H9 (cell line): ENCODE results near the gene IPP. TPM values are rescaled to one million over a fixed set of nuclear protein-coding genes. Genes with fewer than 3 reads are reported as not detected.

Source experiments
- DNase-seq: peaks from one replicate; pipeline ENCODE4 v3.0.0-alpha.2; 2017
- H2AFZ ChIP-seq: one replicate; pipeline ENCODE4 v1.6.1; 2013; ENCODE audit warnings: mild to moderate bottlenecking, low read length, control low read depth, moderate library complexity
- H2AK5ac ChIP-seq: 2 replicates; pipeline ENCODE4 v1.6.1; 2013; ENCODE audit warnings: low read length, control low read depth, mixed read lengths; ENCODE audit not compliant: insufficient read length
- H2BK120ac ChIP-seq: one replicate; pipeline ENCODE4 v1.6.1; 2013; ENCODE audit warnings: low read depth, mild to moderate bottlenecking, low read length, control low read depth, inconsistent platforms; ENCODE audit not compliant: poor library complexity, severe bottlenecking
- H2BK12ac ChIP-seq: 2 replicates; pipeline ENCODE4 v1.6.1; 2013; ENCODE audit warnings: low read length, control low read depth, mixed read lengths, low read depth; ENCODE audit not compliant: insufficient read length
- H2BK15ac ChIP-seq: 2 replicates; pipeline ENCODE4 v1.6.1; 2013; ENCODE audit warnings: low read depth, low read length, control low read depth
- H2BK20ac ChIP-seq: one replicate; pipeline ENCODE4 v1.6.1; 2013; ENCODE audit warnings: low read depth, mild to moderate bottlenecking, low read length, control low read depth, inconsistent platforms; ENCODE audit not compliant: poor library complexity, severe bottlenecking
- H2BK5ac ChIP-seq: 2 replicates; pipeline ENCODE4 v1.6.1; 2013; ENCODE audit warnings: low read length, control low read depth, mixed read lengths; ENCODE audit not compliant: insufficient read length
- H3K14ac ChIP-seq: 2 replicates; pipeline ENCODE4 v1.6.1; 2013; ENCODE audit warnings: low read length, control low read depth; ENCODE audit not compliant: insufficient read depth
- H3K18ac ChIP-seq: 2 replicates; pipeline ENCODE4 v1.6.1; 2013; ENCODE audit warnings: low read depth, mild to moderate bottlenecking, mixed read lengths, low read length, control low read depth; ENCODE audit not compliant: insufficient read length
- H3K23ac ChIP-seq: 2 replicates; pipeline ENCODE4 v1.6.1; 2013; ENCODE audit warnings: low read length, control low read depth, mixed read lengths, low read depth; ENCODE audit not compliant: insufficient read length
- H3K23me2 ChIP-seq: 2 replicates; pipeline ENCODE4 v1.6.1; 2013; ENCODE audit warnings: low read depth, mild to moderate bottlenecking, mixed read lengths, low read length, control low read depth; ENCODE audit not compliant: insufficient read length, poor library complexity, severe bottlenecking
- H3K27ac ChIP-seq: 2 replicates; pipeline ENCODE4 v1.5.1; 2013; ENCODE audit warnings: low read length, control low read depth, mixed read lengths, low read depth; ENCODE audit not compliant: insufficient read length
- H3K27me3 ChIP-seq: 2 replicates; pipeline ENCODE4 v1.6.1; 2013; ENCODE audit warnings: low read length, control low read depth, inconsistent platforms; ENCODE audit not compliant: insufficient read depth
- H3K4ac ChIP-seq: 2 replicates; pipeline ENCODE4 v1.6.1; 2013; ENCODE audit warnings: low read depth, mild to moderate bottlenecking, control low read depth, inconsistent platforms, low read length, moderate library complexity
- H3K4me1 ChIP-seq: 2 replicates; pipeline ENCODE4 v1.6.1; 2013; ENCODE audit warnings: low read length, control low read depth, inconsistent platforms; ENCODE audit not compliant: insufficient read depth
- H3K4me2 ChIP-seq: 2 replicates; pipeline ENCODE4 v1.6.1; 2013; ENCODE audit warnings: low read length, control low read depth, mixed read lengths; ENCODE audit not compliant: insufficient read length, insufficient read depth
- H3K56ac ChIP-seq: 2 replicates; pipeline ENCODE4 v1.6.1; 2013; ENCODE audit warnings: low read depth, mild to moderate bottlenecking, mixed read lengths, low read length, control low read depth; ENCODE audit not compliant: insufficient read length
- H3K79me1 ChIP-seq: 2 replicates; pipeline ENCODE4 v1.6.1; 2013; ENCODE audit warnings: low read depth, mild to moderate bottlenecking, moderate library complexity, low read length, control low read depth, inconsistent platforms; ENCODE audit not compliant: insufficient read depth, poor library complexity, severe bottlenecking
- H3K79me2 ChIP-seq: 2 replicates; pipeline ENCODE4 v1.6.1; 2013; ENCODE audit warnings: low read length, control low read depth, inconsistent platforms; ENCODE audit not compliant: insufficient read depth
- H3K9ac ChIP-seq: 2 replicates; pipeline ENCODE4 v1.6.1; 2013; ENCODE audit warnings: low read length, control low read depth, mixed read lengths; ENCODE audit not compliant: insufficient read length; ENCODE audit errors: extremely low read depth
- H3K9me3 ChIP-seq: one replicate; pipeline ENCODE4 v1.6.1; 2013; ENCODE audit warnings: low read depth, low read length, inconsistent platforms; ENCODE audit not compliant: control insufficient read depth
- H3T11ph ChIP-seq: one replicate; pipeline ENCODE4 v1.6.1; 2013; ENCODE audit warnings: mild to moderate bottlenecking, low read length, control low read depth, inconsistent platforms
- H4K20me1 ChIP-seq: one replicate; pipeline ENCODE4 v1.6.1; 2013; ENCODE audit not compliant: control insufficient read depth, insufficient read length, insufficient read depth
- H4K5ac ChIP-seq: 2 replicates; pipeline ENCODE4 v1.6.1; 2013; ENCODE audit warnings: low read depth, mild to moderate bottlenecking, mixed read lengths, low read length, control low read depth; ENCODE audit not compliant: insufficient read length
- H4K8ac ChIP-seq: replicated peaks from 2 replicates; pipeline ENCODE4 v1.6.1; 2013; ENCODE audit warnings: low read length, control low read depth, mixed read lengths, low read depth; ENCODE audit not compliant: insufficient read length
- H4K91ac ChIP-seq: 2 replicates; pipeline ENCODE4 v1.6.1; 2013; ENCODE audit warnings: low read depth, mild to moderate bottlenecking, moderate library complexity, mixed read lengths, low read length, control low read depth; ENCODE audit not compliant: insufficient read length
- H3K27ac Mint-ChIP-seq, 3 experiments: 2 replicates in 2 of 3; 3 replicates in 1 of 3; pipeline ENCODE4 v1.8.0; 2020 to 2021; ENCODE audit warnings: mixed read lengths in 3 of 3, mild to moderate bottlenecking in 1 of 3, moderate library complexity in 1 of 3
- H3K27me3 Mint-ChIP-seq: 2 replicates; pipeline ENCODE4 v1.8.0; 2021; ENCODE audit warnings: low read depth, mild to moderate bottlenecking, moderate library complexity, mixed read lengths
- H3K36me3 Mint-ChIP-seq, 3 experiments: 2 replicates in 2 of 3; 3 replicates in 1 of 3; pipeline ENCODE4 v1.8.0; 2020 to 2021; ENCODE audit warnings: low read depth in 3 of 3, mixed read lengths in 3 of 3; ENCODE audit not compliant: insufficient read depth in 1 of 3
- H3K4me1 Mint-ChIP-seq, 2 experiments: 2 replicates each; pipeline ENCODE4 v1.8.0; 2020; ENCODE audit warnings: mixed read lengths in 2 of 2
- H3K4me3 Mint-ChIP-seq, 2 experiments: 2 replicates in 1 of 2; 3 replicates in 1 of 2; pipeline ENCODE4 v1.8.0; 2020 to 2021; ENCODE audit warnings: mild to moderate bottlenecking in 2 of 2, mixed read lengths in 2 of 2, moderate library complexity in 1 of 2
- H3K9me3 Mint-ChIP-seq, 2 experiments: 2 replicates in 1 of 2; 3 replicates in 1 of 2; pipeline ENCODE4 v1.8.0; 2020; ENCODE audit warnings: mild to moderate bottlenecking in 2 of 2, mixed read lengths in 2 of 2, moderate library complexity in 1 of 2
- CTCF ChIP-seq: fragments of 200-600 bp; sonication (generic); conservative IDR thresholded peaks from 3 replicates; pipeline ENCODE4 v1.8.0; 2021; ENCODE audit warnings: antibody characterized with exemption, mild to moderate bottlenecking
- WGBS: extraction: QIAGEN DNeasy Blood & Tissue Kit; methylation state at CpG from one replicate; pipeline ENCODE4 v1.1.7; 2013; ENCODE audit warnings: missing lambda C conversion rate, low lambda C conversion rate, mixed read lengths; ENCODE audit not compliant: insufficient read length; ENCODE audit errors: extremely low coverage; 5-methylcytosine and 5-hydroxymethylcytosine counted together
- total RNA-seq: library from RNA; stranded (reverse); gene quantifications from 2 replicates; pipeline ENCODE4 v1.2.1, GENCODE V29; 2021

IPP gene
- total RNA-seq, 1 experiment from 2014 or later = 6.3 TPM

DNA sequence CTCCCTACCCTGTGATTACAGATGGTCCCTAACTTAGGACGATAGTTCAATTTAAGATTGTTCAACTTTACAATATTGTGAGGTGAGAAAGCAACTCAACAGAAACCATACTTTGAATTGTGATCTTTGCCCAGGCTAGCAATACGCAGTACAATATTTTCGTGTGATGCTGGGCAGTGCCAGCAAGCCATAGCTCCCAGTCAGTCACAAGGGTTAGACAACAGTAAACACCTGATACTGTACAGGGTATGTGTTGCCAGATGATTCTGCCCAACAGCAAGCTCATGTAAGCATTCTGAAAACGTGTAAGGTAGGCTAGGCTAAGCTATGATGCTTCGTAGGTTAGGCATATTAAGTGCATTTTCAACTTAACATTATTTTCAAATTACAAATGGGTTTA lies 76.0 kb downstream of the IPP start:
- Mint-ChIP-seq H3K9me3 (no peaks in the 10 kb centered on the region), H3K27me3 (no peaks in the 10 kb centered on the region), H3K4me1 (peaks cover 39% of the 10 kb centered on the region in 2 experiments), H3K27ac (no peak overlapping the region), H3K36me3 (peaks cover 4 to 10% (median 8%) of the 10 kb centered on the region in 3 experiments), H3K4me3 (no peak overlapping the region)
- H3K9me3 ChIP-seq = no peaks in the 10 kb centered on the region
- peaks cover 4% of the 10 kb centered on the region; the same call in 1 of the 2 replicates for H3K4me1 ChIP-seq
- H4K20me1 ChIP-seq = no peaks in the 10 kb centered on the region
- no peak overlapping the region for H3K27ac ChIP-seq
- peaks cover 70% of the 10 kb centered on the region for H3K79me2 ChIP-seq
- H3K79me1 ChIP-seq = peaks cover 7% of the 10 kb centered on the region
- no peak for DNase-seq
- WGBS = no CpG with 5 or more reads among the region's 5 CpGs
- H3K4ac ChIP-seq = no peak overlapping the region
- H3K27me3 ChIP-seq = no peaks in the 10 kb centered on the region
- H3K4me2 ChIP-seq = no peak overlapping the region
- no peak overlapping the region for H4K5ac ChIP-seq
- H2AK5ac ChIP-seq = no peak overlapping the region
- H2BK15ac ChIP-seq = no peak overlapping the region
- H2BK5ac ChIP-seq = no peak overlapping the region
- H3K9ac ChIP-seq = no peak overlapping the region
- H3K14ac ChIP-seq = no peak overlapping the region
- no peak overlapping the region for H2BK20ac ChIP-seq
- H2AFZ ChIP-seq = no peak overlapping the region
- no peak overlapping the region for H3K56ac ChIP-seq
- no peaks in the 10 kb centered on the region for H3K23me2 ChIP-seq
- H2BK120ac ChIP-seq = no peak overlapping the region
- no peak overlapping the region for H3K18ac ChIP-seq
- H3K23ac ChIP-seq = no peak overlapping the region
- no peak for TF ChIP-seq CTCF
- H4K91ac ChIP-seq = no peak overlapping the region
- H3T11ph ChIP-seq = no peak overlapping the region
- H4K8ac ChIP-seq = no peak overlapping the region
- H2BK12ac ChIP-seq = no peak overlapping the region
